Measurements from ENCODE around the gene PDE4D. TPM values are rescaled to one million over a fixed set of nuclear protein-coding genes. Genes with fewer than 3 reads are reported as not detected.

Gene PDE4D
- total RNA-seq, 2 donors from 2014 or later = 207 to 300 TPM

DNA sequence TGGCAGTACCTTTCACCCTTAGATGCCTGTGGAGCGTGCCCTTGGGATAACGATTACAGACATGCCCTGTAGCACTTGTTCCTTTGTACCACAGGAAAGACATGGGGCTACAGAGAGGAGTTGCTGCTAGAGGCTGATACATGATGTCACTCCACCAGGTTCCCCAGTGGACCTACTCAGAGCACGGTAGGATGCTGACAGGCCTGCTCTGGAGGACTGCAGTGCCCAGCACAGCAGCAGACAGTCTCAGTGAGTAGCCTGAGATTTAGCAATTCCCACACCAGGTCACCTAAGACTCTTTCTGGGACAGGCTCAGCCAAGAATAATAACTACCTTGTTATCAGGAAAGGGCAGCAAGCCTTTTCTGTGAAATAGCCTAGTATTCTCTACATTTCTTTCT lies 28.8 kb downstream of the PDE4D start:
- no peaks in the 10 kb centered on the region for H3K9me3 ChIP-seq (ENCODE audit: control insufficient read depth, low read length, poor library complexity, severe bottlenecking)
- H3K36me3 Mint-ChIP-seq (ENCODE audit: low read depth) = no peaks in the 10 kb centered on the region
- ATAC-seq (no peak), DNase-seq (no peak)
- peaks cover 11% of the 10 kb centered on the region for H3K27me3 Mint-ChIP-seq
- no peaks in the 10 kb centered on the region for H3K4me1 Mint-ChIP-seq
- H3K4me3 Mint-ChIP-seq = no peak overlapping the region
- H3K27ac Mint-ChIP-seq = no peak overlapping the region

DNA sequence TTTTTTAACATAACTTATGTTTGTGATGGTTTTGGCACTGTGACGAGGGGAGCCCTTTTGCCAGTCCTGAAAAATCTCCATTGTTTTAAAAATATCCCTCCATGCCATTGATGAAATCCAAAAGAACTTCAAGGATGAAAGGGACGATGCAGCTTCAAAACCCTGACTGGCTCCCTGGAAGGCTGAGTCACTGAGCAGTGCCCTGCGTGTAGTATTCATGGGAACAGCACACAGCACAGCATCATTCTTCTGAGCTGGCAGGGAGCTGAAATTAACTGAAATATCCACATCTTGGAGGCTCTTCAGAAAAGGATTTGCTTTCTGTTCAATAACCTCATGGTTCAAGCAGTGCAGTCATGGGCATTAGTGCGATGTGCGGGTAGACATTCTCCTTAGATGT lies 29.7 kb downstream of the PDE4D start:
- Mint-ChIP-seq H3K4me1 (no peaks in the 10 kb centered on the region), H3K27ac (no peak overlapping the region), H3K36me3 (ENCODE audit: low read depth) (no peaks in the 10 kb centered on the region), H3K4me3 (no peak overlapping the region), H3K27me3 (peaks cover 6% of the 10 kb centered on the region)
- no peak for ATAC-seq
- no peak for DNase-seq
- H3K9me3 ChIP-seq (ENCODE audit: control insufficient read depth, low read length, poor library complexity, severe bottlenecking) = no peaks in the 10 kb centered on the region

DNA sequence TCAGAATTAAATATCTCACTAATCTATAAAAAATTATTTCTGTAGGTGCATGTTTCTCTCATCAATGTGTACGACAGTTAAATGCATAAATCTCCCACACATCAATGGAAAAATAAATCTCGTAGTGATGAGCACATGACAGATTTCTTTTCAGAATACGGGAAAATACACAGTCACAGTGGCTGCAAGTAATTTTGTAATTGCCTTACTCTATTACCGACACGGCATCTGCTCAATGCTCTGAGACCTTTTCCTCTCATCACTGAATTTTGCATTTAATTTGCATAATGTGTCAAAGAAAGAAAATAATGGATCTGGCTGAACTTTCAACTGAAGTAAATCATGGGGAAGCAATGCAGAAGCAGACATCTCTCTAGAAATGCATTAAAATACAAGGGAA lies 37.2 kb downstream of the PDE4D start:
- DNase-seq (no peak), ATAC-seq (no peak)
- no peak overlapping the region for H3K27ac Mint-ChIP-seq

DNA sequence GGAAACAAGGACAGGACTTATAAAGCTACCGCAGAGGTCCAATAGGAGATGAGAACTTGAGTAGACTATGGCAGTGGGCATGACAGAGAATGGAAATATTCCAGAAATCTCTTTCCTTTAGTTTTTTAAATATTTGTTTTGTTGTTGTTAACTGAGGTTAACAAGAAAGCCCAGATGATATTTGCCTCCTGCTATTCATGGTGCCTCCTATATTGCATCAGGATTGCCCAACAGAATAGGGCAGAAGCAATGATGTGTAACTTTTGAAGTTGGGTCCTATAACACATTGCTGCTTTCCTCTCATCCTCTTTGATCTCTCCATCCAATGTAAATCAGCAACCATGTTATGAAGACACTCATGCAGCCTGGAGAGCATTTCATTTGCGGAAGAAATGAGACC lies 42.8 kb downstream of the PDE4D start:
- H3K9me3 ChIP-seq (ENCODE audit: control insufficient read depth, low read length, poor library complexity, severe bottlenecking) = no peaks in the 10 kb centered on the region
- Mint-ChIP-seq H3K27ac (no peak overlapping the region), H3K4me1 (no peaks in the 10 kb centered on the region), H3K4me3 (no peak overlapping the region), H3K27me3 (peaks cover 17% of the 10 kb centered on the region), H3K36me3 (ENCODE audit: low read depth) (no peaks in the 10 kb centered on the region)
- DNase-seq (no peak), ATAC-seq (no peak)

More for the DNA sequence above, 37.2 kb downstream of the PDE4D start:
- Mint-ChIP-seq H3K4me1 (no peaks in the 10 kb centered on the region), H3K36me3 (ENCODE audit: low read depth) (no peaks in the 10 kb centered on the region), H3K4me3 (no peak overlapping the region), H3K27me3 (peaks cover 17% of the 10 kb centered on the region)
- H3K9me3 ChIP-seq (ENCODE audit: control insufficient read depth, low read length, poor library complexity, severe bottlenecking) = no peaks in the 10 kb centered on the region

DNA sequence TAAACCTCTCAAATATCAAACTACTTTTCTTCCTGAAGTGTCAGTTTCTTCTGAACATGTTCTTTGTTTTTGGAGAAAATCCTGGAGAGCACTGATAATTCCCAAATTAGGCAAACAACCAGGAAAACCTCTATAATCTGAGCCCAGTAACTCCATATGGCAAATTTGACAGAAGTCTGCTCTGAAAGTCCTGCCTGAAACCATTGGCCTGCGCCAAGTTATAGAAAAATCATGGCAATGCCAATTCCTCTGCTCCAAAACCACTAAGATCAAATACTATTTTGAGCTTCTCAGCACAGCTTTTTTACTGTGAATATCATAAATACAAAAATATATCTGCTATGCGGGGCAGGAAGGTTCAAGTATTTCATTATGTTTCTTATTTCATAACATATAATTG lies 45.9 kb downstream of the PDE4D start:
- no peaks in the 10 kb centered on the region for H3K9me3 ChIP-seq (ENCODE audit: control insufficient read depth, low read length, poor library complexity, severe bottlenecking)
- no peak overlapping the region for H3K27ac Mint-ChIP-seq
- DNase-seq (no peak), ATAC-seq (no peak)
- peaks cover 17% of the 10 kb centered on the region for H3K27me3 Mint-ChIP-seq
- H3K4me1 Mint-ChIP-seq = no peaks in the 10 kb centered on the region
- H3K4me3 Mint-ChIP-seq = no peak overlapping the region
- H3K36me3 Mint-ChIP-seq (ENCODE audit: low read depth) = no peaks in the 10 kb centered on the region

DNA sequence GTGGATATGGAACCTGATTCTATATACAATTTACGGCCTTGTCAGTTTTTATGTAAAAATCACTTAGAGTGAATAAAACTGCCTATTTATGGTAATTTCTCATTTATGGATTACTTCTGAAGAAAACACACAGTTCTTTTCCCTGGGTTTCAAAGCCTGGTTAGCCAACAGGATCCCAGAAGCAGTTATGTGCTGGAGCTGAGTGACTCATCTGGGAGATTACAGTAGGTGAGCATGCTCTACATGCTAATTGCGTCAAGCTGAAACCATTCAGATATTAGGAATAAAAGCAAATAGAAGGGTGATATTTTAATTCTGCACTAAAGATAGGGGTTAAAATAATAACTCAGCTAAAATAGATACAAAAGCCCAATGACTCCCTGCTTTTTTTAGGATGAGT lies 47.8 kb downstream of the PDE4D start:
- H3K4me3 Mint-ChIP-seq = no peak overlapping the region
- H3K27me3 Mint-ChIP-seq = peaks cover 23% of the 10 kb centered on the region
- H3K36me3 Mint-ChIP-seq (ENCODE audit: low read depth) = no peaks in the 10 kb centered on the region
- H3K4me1 Mint-ChIP-seq = no peaks in the 10 kb centered on the region
- DNase-seq (no peak), ATAC-seq (no peak)
- H3K27ac Mint-ChIP-seq = no peak overlapping the region
- H3K9me3 ChIP-seq (ENCODE audit: control insufficient read depth, low read length, poor library complexity, severe bottlenecking) = no peaks in the 10 kb centered on the region

DNA sequence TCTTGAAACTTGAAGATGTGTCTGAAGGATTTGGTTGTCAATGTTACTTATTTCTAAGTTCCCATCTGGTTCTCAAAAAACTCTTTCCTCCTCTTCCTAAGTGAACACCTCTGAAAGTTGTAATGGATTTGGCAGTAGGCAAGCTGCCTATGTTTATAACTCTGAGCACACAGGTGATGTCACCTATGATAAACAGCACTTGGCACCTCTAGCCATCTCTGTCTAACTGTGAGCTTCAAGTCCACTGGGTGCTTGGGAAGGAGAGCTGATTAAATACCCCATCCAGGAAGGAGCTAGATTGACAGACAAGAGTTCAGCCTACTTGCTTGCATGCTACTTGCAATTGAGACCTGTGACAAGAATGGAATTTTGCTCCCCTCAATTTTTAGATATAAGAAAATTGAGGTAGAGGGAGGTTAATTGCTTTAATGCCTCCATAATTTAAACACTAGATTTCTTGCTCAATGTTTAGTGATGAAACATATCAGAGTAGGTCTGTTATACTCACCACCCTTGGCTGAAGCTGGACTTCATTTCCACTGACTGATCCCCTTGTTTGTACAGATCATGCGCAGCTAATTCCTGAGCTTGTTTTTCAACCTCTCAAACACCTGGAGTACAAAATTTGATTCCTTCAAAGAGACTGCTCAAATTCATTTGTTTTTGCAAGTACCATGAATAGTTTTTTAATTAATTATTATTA lies 49.9 kb downstream of the PDE4D start:
- H3K27ac Mint-ChIP-seq = no peak overlapping the region
- ATAC-seq (no peak), DNase-seq (no peak)
- no peaks in the 10 kb centered on the region for H3K4me1 Mint-ChIP-seq
- H3K4me3 Mint-ChIP-seq = no peak overlapping the region
- H3K9me3 ChIP-seq (ENCODE audit: control insufficient read depth, low read length, poor library complexity, severe bottlenecking) = no peaks in the 10 kb centered on the region
- H3K36me3 Mint-ChIP-seq (ENCODE audit: low read depth) = no peaks in the 10 kb centered on the region
- H3K27me3 Mint-ChIP-seq = peaks cover 29% of the 10 kb centered on the region

DNA sequence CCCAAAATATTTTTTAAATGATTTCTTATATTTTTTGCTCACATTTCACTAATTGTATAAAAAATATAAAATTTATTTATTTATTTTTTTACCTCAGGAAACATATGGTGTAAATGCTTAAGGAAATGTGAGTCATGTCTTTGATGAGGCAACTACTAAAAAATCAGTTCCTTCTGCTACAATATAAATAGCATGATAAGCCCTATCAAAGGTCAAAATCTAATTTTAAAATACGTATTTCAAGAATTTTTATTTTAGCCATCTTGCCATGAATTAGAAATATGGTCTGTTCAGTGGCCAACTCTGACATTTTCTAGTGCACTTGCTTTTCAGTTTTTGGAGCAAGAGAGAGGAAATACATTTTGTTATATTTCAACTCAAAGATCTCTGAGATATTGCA lies 50.5 kb downstream of the PDE4D start:
- Mint-ChIP-seq H3K27ac (no peak overlapping the region), H3K4me1 (no peaks in the 10 kb centered on the region), H3K27me3 (peaks cover 29% of the 10 kb centered on the region), H3K4me3 (no peak overlapping the region), H3K36me3 (ENCODE audit: low read depth) (no peaks in the 10 kb centered on the region)
- no peak for DNase-seq
- no peaks in the 10 kb centered on the region for H3K9me3 ChIP-seq (ENCODE audit: control insufficient read depth, low read length, poor library complexity, severe bottlenecking)
- ATAC-seq = no peak

DNA sequence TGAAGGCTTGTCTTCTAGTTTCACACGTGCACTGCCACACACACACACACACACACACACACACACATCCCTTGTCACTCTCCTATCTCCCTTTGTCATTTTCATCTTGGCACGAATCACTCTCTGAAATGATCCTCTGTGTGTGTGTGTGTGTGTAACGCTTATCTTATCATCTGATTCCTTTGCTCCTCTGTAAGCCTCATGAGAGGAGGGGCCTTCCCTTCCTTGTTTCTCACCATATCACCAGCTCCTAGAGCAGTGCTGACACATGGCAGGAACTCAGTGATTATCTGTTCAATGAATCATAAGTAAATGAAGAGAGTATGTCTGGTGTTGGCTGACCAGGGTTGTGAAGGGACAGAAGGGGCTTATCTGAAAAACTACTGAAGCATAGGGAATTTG lies 53.3 kb downstream of the PDE4D start:
- Mint-ChIP-seq H3K36me3 (ENCODE audit: low read depth) (no peaks in the 10 kb centered on the region), H3K27me3 (peaks cover 18% of the 10 kb centered on the region), H3K4me3 (no peak overlapping the region), H3K27ac (no peak overlapping the region), H3K4me1 (no peaks in the 10 kb centered on the region)
- DNase-seq (no peak), ATAC-seq (no peak)
- no peaks in the 10 kb centered on the region for H3K9me3 ChIP-seq (ENCODE audit: control insufficient read depth, low read length, poor library complexity, severe bottlenecking)

DNA sequence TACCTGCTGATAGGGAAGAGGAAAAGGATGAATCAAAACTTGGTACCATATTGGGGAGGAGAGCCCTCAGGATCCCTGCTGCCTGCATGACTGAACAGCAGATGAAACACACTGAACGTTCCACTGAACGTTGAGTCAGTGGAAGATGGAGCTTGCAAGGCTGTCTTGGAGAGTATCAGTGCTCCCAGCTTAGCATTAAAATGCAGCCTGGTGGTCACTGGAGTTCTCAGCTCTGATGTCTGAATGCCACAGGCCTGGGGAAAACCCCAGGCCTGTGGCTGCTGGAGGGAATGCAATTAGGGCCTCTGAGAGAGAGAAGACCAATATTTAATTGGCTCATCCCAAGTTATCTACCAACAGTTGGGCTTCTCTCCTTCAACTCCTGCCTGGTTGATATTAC lies 54.5 kb downstream of the PDE4D start:
- H3K9me3 ChIP-seq (ENCODE audit: control insufficient read depth, low read length, poor library complexity, severe bottlenecking) = no peaks in the 10 kb centered on the region
- H3K4me3 Mint-ChIP-seq = no peak overlapping the region
- H3K4me1 Mint-ChIP-seq = no peaks in the 10 kb centered on the region
- no peak for DNase-seq
- no peak overlapping the region for H3K27ac Mint-ChIP-seq
- no peaks in the 10 kb centered on the region for H3K36me3 Mint-ChIP-seq (ENCODE audit: low read depth)
- peaks cover 18% of the 10 kb centered on the region for H3K27me3 Mint-ChIP-seq
- no peak for ATAC-seq

DNA sequence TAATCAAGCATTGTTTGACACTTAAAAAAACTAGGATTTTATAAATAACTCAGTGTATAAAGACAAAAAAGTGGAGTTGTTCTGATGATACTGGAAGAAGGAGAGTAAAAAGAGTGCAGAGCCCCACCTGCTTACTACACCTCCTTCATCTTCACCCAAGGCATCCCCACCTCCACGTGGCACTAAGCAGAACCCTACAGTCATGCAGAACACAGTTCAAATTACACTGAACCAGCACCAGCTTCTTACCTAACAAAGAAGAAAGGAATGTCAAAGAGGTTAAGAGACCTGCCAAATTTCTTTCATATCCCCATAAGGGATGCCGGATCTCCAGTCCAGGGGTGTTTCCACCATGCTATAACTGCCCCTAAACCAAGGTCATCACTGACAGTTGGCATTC lies 55.5 kb downstream of the PDE4D start:
- ATAC-seq (no peak), DNase-seq (no peak)
- peaks cover 18% of the 10 kb centered on the region for H3K27me3 Mint-ChIP-seq
- no peak overlapping the region for H3K4me3 Mint-ChIP-seq
- peaks cover 2% of the 10 kb centered on the region for H3K4me1 Mint-ChIP-seq
- H3K9me3 ChIP-seq (ENCODE audit: control insufficient read depth, low read length, poor library complexity, severe bottlenecking) = no peaks in the 10 kb centered on the region
- no peak overlapping the region for H3K27ac Mint-ChIP-seq
- H3K36me3 Mint-ChIP-seq (ENCODE audit: low read depth) = no peaks in the 10 kb centered on the region

DNA sequence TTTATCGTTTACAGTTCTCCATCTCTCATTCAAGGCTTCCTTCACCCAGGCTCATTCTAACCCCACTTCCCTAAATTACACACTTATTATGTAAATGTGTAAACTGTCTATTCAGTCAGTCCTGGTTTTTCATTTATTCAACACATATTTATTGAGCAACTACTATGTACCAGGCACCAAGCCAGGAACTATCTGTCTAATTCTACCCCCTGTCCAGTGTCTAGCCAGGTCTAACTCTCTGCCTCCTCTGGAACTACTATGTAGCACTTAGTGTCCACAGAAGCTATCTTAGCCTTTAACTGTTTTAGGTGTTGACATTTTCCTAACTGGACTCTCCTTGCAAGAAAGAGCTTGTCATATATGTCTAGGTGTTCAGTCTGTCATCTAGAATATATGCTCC lies 56.5 kb downstream of the PDE4D start:
- Mint-ChIP-seq H3K4me3 (no peak overlapping the region), H3K27ac (no peak overlapping the region), H3K36me3 (ENCODE audit: low read depth) (no peaks in the 10 kb centered on the region), H3K4me1 (peaks cover 2% of the 10 kb centered on the region), H3K27me3 (peaks cover 16% of the 10 kb centered on the region)
- DNase-seq (no peak), ATAC-seq (no peak)
- no peaks in the 10 kb centered on the region for H3K9me3 ChIP-seq (ENCODE audit: control insufficient read depth, low read length, poor library complexity, severe bottlenecking)

DNA sequence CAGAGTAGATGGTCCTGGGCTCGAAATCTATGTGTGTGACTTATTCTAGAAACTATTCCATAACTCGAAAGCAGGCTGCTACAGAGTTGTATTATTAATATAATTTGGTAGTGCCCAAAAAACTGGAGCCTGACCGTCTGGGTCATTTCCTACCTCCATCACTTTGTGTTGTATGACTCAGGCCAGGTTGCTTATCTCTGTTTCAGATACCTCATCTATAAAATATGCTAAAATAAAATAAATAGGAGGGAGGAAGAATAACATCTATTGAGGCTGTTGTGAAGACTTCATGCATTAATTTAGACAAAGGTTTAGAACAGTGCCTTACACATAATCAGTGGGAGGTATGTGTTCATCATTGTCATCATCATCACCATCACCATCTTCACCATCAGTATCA lies 57.7 kb downstream of the PDE4D start:
- H3K4me3 Mint-ChIP-seq = no peak overlapping the region
- no peaks in the 10 kb centered on the region for H3K36me3 Mint-ChIP-seq (ENCODE audit: low read depth)
- DNase-seq = no peak
- H3K27ac Mint-ChIP-seq = no peak overlapping the region
- H3K4me1 Mint-ChIP-seq = peaks cover 2% of the 10 kb centered on the region
- ATAC-seq = no peak
- H3K9me3 ChIP-seq (ENCODE audit: control insufficient read depth, low read length, poor library complexity, severe bottlenecking) = no peaks in the 10 kb centered on the region
- H3K27me3 Mint-ChIP-seq = peaks cover 6% of the 10 kb centered on the region

DNA sequence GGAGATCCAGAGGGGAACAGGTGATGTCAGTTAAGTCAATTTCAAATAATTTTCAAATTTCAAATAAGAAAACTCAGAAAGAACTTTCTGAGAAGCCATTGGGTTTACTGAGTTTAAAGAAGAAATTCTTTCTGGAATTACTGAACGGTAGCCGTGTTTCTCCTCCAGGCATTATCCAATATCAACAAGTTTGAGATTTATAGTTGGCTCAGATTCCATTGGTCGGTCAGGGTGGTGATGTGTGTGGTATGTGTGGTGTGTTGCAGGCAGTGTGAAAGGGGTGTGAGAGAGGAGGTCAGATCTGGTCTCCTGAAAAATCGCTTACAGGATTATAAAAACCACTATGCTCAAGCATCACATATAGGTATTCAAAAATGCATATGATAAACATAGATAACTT lies 60.1 kb downstream of the PDE4D start:
- Mint-ChIP-seq H3K4me3 (no peak overlapping the region), H3K4me1 (peaks cover 2% of the 10 kb centered on the region), H3K36me3 (ENCODE audit: low read depth) (no peaks in the 10 kb centered on the region), H3K27me3 (peaks cover 5% of the 10 kb centered on the region), H3K27ac (no peak overlapping the region)
- no peaks in the 10 kb centered on the region for H3K9me3 ChIP-seq (ENCODE audit: control insufficient read depth, low read length, poor library complexity, severe bottlenecking)
- ATAC-seq (no peak), DNase-seq (no peak)
